Ascending aorta (tissue), 2 donors: ENCODE data around the gene PATL2. TPM values are rescaled to one million over a fixed set of nuclear protein-coding genes. Genes with fewer than 3 reads are reported as not detected.
A peak's percentile ranks its signal among the peaks of the same experiment; 100 is the strongest.
"Not testable (repeated sequence)": the region's sequence is repeated elsewhere in the genome, so short reads cannot be mapped to it uniquely, and the experiment has no call there.

Source experiments
- DNase-seq, 2 donors: peaks; one replicate each; pipeline ENCODE4 v3.0.0-alpha.2; 2019; ENCODE audit warnings: low spot score in 2 of 2
- H3K27ac ChIP-seq, 2 donors: fragments of 200-600 bp; sonication (generic); one replicate each; pipeline ENCODE4 v1.5.1; 2016 to 2017; ENCODE audit warnings: mild to moderate bottlenecking in 1 of 2
- H3K27me3 ChIP-seq: fragments of 200-600 bp; sonication (generic); one replicate; pipeline ENCODE4 v1.5.1; 2017
- H3K36me3 ChIP-seq, 2 donors: fragments of 200-600 bp; sonication (generic); one replicate each; pipeline ENCODE4 v1.5.1; 2016
- H3K4me1 ChIP-seq, 2 donors: fragments of 200-600 bp; sonication (generic); one replicate each; pipeline ENCODE4 v1.5.1; 2016 to 2017; ENCODE audit warnings: mild to moderate bottlenecking in 1 of 2
- H3K4me3 ChIP-seq, 2 donors: fragments of 200-600 bp; sonication (generic); one replicate each; pipeline ENCODE4 v1.5.1; 2016 to 2017; ENCODE audit warnings: mild to moderate bottlenecking in 1 of 2
- H3K9me3 ChIP-seq, 2 donors: fragments of 200-600 bp; sonication (generic); one replicate each; pipeline ENCODE4 v1.5.1; 2016
- CTCF ChIP-seq, 3 experiments: fragments of 200-600 bp in 2 of 3; fragments of 450-650 bp in 1 of 3; sonication (generic) in 2 of 3; IDR thresholded peaks; one replicate each; pipeline ENCODE4 v1.5.1; 2016 to 2019; ENCODE audit warnings: antibody characterized with exemption in 3 of 3, mild to moderate bottlenecking in 1 of 3, moderate library complexity in 1 of 3
- intact Hi-C: fragments of 100-400 bp; cut with DNase I; formaldehyde crosslinking; loops from one replicate; pipeline ENCODE4 v1.15.1; 2023
- total RNA-seq: library from RNA; depleted of rRNA; stranded (reverse); fragments of >200 nt; gene quantifications from one replicate; pipeline ENCODE4 v1.1.0, GENCODE V29; 2016

Gene PATL2
- total RNA-seq, 1 donor from 2014 or later, result not detected

DNA sequence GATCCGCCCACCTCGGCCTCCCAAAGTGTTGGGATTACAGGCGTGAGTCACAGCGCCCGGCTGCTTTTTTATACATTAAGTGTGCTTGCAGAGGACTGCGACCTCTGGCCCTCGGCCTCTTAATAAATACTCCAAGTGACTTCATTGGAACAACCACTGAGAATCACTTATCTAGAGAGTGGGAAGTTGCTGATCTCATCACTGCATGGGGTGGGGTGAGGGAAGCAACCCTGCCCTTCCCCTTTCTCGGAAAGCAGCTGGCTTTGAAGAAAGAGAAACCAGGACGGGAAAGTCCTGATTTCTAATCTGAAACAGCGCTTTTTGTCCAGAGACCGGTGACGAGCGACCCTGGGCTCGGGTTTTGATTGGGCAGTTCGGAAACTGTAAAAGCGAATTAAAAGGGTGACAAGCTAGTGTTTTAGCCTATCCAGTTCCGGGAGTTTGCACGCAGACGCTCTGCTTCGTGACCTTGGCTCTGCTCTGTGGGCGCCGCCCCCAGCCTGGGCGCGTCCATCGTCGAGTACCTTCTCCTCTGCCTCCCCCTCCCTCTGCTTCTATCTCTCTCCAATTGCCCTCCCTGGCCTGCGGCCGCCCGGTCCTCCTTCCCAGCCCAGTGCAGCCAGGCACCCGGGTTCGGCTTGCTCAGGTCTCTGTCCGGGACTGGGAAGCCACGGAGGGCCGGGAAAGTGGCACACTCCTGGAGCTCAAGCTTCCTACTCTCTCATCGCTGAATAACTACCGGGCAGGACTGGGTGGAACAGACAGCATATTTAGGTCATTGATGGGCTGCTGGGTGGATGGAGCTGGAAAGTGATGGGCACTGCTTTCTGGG lies 17.7 kb upstream of the PATL2 start:
- DNase-seq, result peak; percentile 95 to 99
- H3K4me1 ChIP-seq, result peaks cover 0 to 21% of the 10 kb centered on the region in 2 donors
- intact Hi-C loops, result loop anchor here (1.0 to 10.0 kb wide), 8 partner anchors 17 to 906 kb away; partner anchors contain the start of genes B2M, CTDSPL2, EIF3J and GOLM2

DNA sequence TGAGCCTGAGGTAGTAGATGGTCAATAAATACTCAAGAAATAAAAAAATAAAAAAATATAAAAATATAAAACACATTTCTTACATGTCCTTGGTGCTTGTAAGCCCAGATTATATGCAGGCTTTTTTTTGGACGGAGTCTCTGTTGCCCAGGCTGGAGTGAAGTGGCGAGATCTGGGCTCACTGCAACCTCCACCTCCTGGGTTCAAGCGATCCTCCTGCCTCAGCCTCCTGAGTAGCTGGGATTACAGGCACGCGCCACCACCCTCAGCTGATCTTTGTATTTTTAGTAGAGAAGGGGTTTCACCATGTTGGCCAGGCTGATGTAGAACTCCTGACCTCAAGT lies 17.1 kb upstream of the PATL2 start:
- not testable (repeated sequence) for H3K36me3 ChIP-seq, DNase-seq, H3K27me3 ChIP-seq, H3K9me3 ChIP-seq
- peaks cover 0 to 21% of the 10 kb centered on the region in 2 donors for H3K4me1 ChIP-seq
- peak overlapping the region; percentile 72 to 77 for H3K4me3 ChIP-seq
- intact Hi-C loops, result loop anchor here (2.0 to 10.0 kb wide), 7 partner anchors 65 to 907 kb away; partner anchors contain the start of genes CTDSPL2, EIF3J, GOLM2 and SPG11
- peak overlapping the region; percentile 88 to 96 for H3K27ac ChIP-seq

More for the DNA sequence above, 17.7 kb upstream of the PATL2 start:
- peaks cover 0 to 6% of the 10 kb centered on the region in 2 donors for H3K36me3 ChIP-seq
- H3K27ac ChIP-seq, result peak overlapping the region; percentile 88 to 96
- H3K27me3 ChIP-seq, result no peaks in the 10 kb centered on the region
- H3K9me3 ChIP-seq, result no peaks in the 10 kb centered on the region
- TF ChIP-seq CTCF (IDR thresholded peaks at IDR 0.05), result no peak
- peak overlapping the region; percentile 72 to 77 for H3K4me3 ChIP-seq

DNA sequence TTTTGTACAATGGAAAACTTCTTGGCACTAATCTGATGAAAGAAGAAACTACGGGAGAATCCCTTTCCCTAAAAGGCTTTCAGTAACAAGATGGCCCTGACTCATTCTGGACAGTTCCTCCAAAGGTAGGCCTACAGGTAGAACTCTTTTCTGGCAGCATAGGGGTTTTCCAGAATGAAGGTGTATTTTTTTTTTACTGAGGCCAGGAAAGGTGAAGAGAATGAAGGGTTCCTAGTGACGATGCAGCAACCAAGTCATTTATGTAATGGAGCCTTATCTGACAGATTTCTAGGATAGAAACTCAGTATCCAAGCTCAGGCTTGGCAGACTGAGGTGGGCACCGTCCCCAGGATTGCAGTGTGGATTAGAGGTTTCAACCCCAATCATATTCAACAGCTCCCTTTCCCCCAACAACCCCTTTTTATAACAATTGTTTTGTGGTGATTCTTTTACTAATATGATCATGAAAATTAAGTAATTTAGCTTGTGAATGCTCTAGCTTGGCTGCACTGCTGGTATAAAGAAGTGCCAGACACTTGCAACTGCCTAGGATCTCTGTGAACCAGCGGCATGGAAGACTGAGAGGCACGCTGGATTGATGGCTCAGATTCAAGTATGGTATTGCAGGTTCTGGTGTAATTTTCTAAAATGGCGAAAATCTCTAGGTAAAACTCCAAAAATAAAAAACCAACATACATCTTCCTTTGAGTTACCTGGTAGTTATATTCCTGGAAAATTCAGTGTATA lies 16.5 kb upstream of the PATL2 start:
- Histone ChIP-seq H3K27ac (peak overlapping the region; percentile 88 to 96), H3K4me3 (peak overlapping the region; percentile 72 to 77), H3K36me3 (peaks cover 0 to 6% of the 10 kb centered on the region in 2 donors), H3K4me1 (peaks cover 0 to 21% of the 10 kb centered on the region in 2 donors), H3K9me3 (no peaks in the 10 kb centered on the region), H3K27me3 (no peaks in the 10 kb centered on the region)
- intact Hi-C loops, result loop anchor here (2.0 to 10.0 kb wide), 7 partner anchors 65 to 907 kb away; partner anchors contain the start of genes CTDSPL2, EIF3J, GOLM2 and SPG11
- no peak for DNase-seq
- TF ChIP-seq CTCF (IDR thresholded peaks at IDR 0.05), result no peak

DNA sequence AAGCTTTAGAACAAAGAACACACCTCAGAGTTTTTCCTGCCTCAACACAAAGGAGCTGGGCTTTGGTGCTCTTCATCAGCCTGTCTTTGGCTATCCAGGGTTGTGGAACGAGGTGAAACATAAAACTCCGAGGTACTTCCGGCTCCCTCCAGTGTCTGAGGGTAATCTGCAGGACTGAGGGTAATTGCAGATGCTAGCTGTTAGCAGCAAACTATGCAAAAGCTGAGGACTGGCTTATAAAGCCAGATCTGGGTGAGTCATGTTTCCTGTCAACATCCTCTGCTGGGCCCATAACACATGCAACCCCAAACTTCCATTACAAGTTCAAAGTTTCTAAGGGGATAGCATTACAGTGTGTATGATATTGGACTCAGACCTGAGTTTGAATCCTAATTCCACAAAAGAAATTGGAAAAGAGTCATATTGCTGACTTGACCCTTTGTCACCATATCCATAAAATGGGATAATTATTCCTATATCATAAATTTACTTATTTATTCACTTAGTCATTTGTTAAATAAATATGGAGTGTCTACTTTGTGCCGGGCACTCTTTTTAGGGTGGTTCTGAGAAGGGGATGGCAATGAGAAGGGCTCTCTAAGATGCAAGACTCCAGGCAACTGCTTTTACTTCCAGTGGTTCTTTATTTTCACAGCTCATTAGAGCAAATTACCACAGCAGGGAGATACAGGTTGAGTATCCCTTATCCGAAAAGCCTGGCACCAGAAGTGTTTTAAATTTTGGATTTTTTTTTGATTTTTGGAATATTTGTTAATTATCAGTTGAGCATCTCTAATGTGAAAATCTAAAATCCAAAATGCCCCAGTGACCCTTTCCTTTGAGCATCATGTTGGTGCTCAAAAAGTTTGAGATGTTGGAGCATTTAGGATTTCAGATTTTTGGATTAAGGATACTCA lies 15.7 kb upstream of the PATL2 start:
- peaks cover 0 to 21% of the 10 kb centered on the region in 2 donors for H3K4me1 ChIP-seq
- H3K4me3 ChIP-seq, result peak overlapping the region in 1 of 2 donors; percentile 18
- H3K27me3 ChIP-seq, result no peaks in the 10 kb centered on the region
- DNase-seq, result peak in 1 of 2 donors; percentile 78
- no peak for TF ChIP-seq CTCF (IDR thresholded peaks at IDR 0.05)
- intact Hi-C loops, result loop anchor here (5.0 to 10.0 kb wide), 6 partner anchors 190 to 908 kb away; partner anchors contain the start of genes CTDSPL2, EIF3J, GOLM2 and SQOR
- H3K9me3 ChIP-seq, result no peaks in the 10 kb centered on the region
- H3K36me3 ChIP-seq, result peaks cover 0 to 3% of the 10 kb centered on the region in 2 donors
- H3K27ac ChIP-seq, result peak overlapping the region; percentile 65 to 88

DNA sequence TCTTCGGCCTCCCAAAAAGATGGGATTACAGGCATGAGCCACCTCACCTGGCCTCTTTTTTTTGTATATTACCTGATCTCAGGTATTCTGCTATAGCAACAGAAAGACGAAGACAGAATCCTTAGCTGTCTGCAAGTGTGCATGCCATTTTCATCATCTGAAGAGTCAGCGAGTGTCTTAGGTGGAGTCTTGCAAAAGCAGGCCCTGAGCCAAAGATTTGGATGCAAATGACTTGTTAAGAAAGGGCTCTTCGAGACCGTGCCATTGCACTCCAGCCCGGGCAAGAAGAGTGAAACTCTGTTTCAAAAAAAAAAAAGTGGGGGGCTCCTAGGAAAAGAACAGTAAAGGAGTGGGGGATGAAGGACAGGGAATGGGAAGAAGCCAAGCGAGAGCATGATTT lies 15.0 kb upstream of the PATL2 start:
- H3K9me3 ChIP-seq, result no peaks in the 10 kb centered on the region
- TF ChIP-seq CTCF (IDR thresholded peaks at IDR 0.05), result no peak
- H3K27me3 ChIP-seq, result no peaks in the 10 kb centered on the region
- no peak for DNase-seq
- H3K36me3 ChIP-seq, result no peaks in the 10 kb centered on the region
- peaks cover 0 to 21% of the 10 kb centered on the region in 2 donors for H3K4me1 ChIP-seq
- peak overlapping the region in 1 of 2 donors; percentile 18 for H3K4me3 ChIP-seq
- H3K27ac ChIP-seq, result peak overlapping the region; percentile 65 to 88
- intact Hi-C loops, result loop anchor here (5.0 to 10.0 kb wide), 6 partner anchors 189 to 909 kb away; partner anchors contain the start of genes CTDSPL2, EIF3J, GOLM2 and SQOR
